Measurements from ENCODE around the gene AMN1.

The AMN1 gene

GRCh38 chr12:31728917-31729640 is at the start of gene AMN1:
TSS of gene AMN1 (minus strand) at chr12:31729021. CDS start at chr12:31729008, 13 bp downstream.
- peak within 1 kb of the TSS; percentile 65 for H3K4me3 ChIP-seq (replicated peaks; ENCODE audit: low read depth, low read length)
- TF ChIP-seq CTCF (IDR thresholded peaks at IDR 0.05; ENCODE audit: low read length, missing control alignments), result no peak
- peak; percentile 99 for DNase-seq (ENCODE audit: low read depth)

GRCh38 chr12:31773867-31774266 is 45.0 kb upstream of the AMN1 start:
- H3K4me3 ChIP-seq (replicated peaks; ENCODE audit: low read depth, low read length), result no peak overlapping the region
- peak; percentile 24 for DNase-seq (ENCODE audit: low read depth)
- no peak for TF ChIP-seq CTCF (IDR thresholded peaks at IDR 0.05; ENCODE audit: low read length, missing control alignments)

- no peak for TF ChIP-seq CTCF (IDR thresholded peaks at IDR 0.05; ENCODE audit: low read length, missing control alignments)
- no peak overlapping the region for H3K4me3 ChIP-seq (replicated peaks; ENCODE audit: low read depth, low read length)
- peak; percentile 68 for DNase-seq (ENCODE audit: low read depth)
These were observed 44.5 kb upstream of the AMN1 start for GRCh38 chr12:31773223-31773750.

GRCh38 chr12:31772685-31773222 is 43.9 kb upstream of the AMN1 start:
- H3K4me3 ChIP-seq (replicated peaks; ENCODE audit: low read depth, low read length), result no peak overlapping the region
- no peak for TF ChIP-seq CTCF (IDR thresholded peaks at IDR 0.05; ENCODE audit: low read length, missing control alignments)
- no peak for DNase-seq (ENCODE audit: low read depth)

- H3K4me3 ChIP-seq (replicated peaks; ENCODE audit: low read depth, low read length), result no peak overlapping the region
- TF ChIP-seq CTCF (IDR thresholded peaks at IDR 0.05; ENCODE audit: low read length, missing control alignments), result no peak
- peak; percentile 16 for DNase-seq (ENCODE audit: low read depth)
These were observed 43.4 kb upstream of the AMN1 start for GRCh38 chr12:31772186-31772585.

- TF ChIP-seq CTCF (IDR thresholded peaks at IDR 0.05; ENCODE audit: low read length, missing control alignments), result no peak
- DNase-seq (ENCODE audit: low read depth), result no peak
- no peak overlapping the region for H3K4me3 ChIP-seq (replicated peaks; ENCODE audit: low read depth, low read length)
These were observed 39.2 kb upstream of the AMN1 start for GRCh38 chr12:31768046-31768445.
